Kidney epithelial cell (primary cell): ENCODE measurements around the gene TMX2. TPM values are rescaled to one million over a fixed set of nuclear protein-coding genes. Genes with fewer than 3 reads are reported as not detected.

Experiments
- DNase-seq: peaks from one replicate; pipeline ENCODE4 v3.0.0-alpha.2; 2010; ENCODE audit warnings: low read depth
- H3K27me3 ChIP-seq: 2 replicates; pipeline ENCODE4 v1.6.0; 2011; ENCODE audit warnings: low read length; ENCODE audit not compliant: control insufficient read depth, insufficient read depth
- H3K36me3 ChIP-seq: 2 replicates; pipeline ENCODE4 v1.5.1; 2011; ENCODE audit warnings: low read length; ENCODE audit not compliant: control insufficient read depth, insufficient read depth
- H3K4me3 ChIP-seq: 2 replicates; pipeline ENCODE4 v1.5.1; 2011; ENCODE audit warnings: low read depth, mild to moderate bottlenecking, control low read depth, low read length
- total RNA-seq: library from RNA; depleted of rRNA; stranded (reverse); fragments of >200 nt; gene quantifications from 2 replicates; pipeline ENCODE4 v1.2.3, GENCODE V29; 2015
- TF ChIP-seq, protein P1 (sequence below): IDR thresholded peaks from 2 replicates; pipeline ENCODE4 v1.5.1; 2011; ENCODE audit warnings: mild to moderate bottlenecking, moderate library complexity, low read length, control low read depth, inconsistent platforms; ENCODE audit not compliant: insufficient read depth, poor library complexity, severe bottlenecking

Gene TMX2
- total RNA-seq, 1 donor from 2014 or later, result 74.0 TPM

DNA sequence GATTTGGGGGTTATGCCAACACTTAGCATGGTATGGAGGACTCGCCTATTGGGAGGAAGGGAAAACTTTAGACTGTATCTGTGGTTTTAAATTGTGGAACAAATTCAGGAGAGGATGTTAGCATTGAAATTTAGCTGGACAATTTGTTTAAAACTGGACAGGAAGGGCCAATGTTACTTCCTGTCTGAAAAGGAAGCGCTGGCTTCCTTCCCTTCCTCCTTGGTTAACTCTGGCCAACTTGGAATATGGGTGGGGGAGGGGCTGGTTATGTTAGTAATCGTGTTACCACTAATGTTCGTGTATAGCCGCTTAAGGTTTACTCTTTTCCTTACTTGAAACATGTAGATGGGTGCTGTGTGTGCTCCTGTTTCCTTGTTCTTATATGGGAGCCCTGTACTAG lies 63.1 kb downstream of the TMX2 start:
- no peak for DNase-seq
- TF ChIP-seq, protein P1, sequence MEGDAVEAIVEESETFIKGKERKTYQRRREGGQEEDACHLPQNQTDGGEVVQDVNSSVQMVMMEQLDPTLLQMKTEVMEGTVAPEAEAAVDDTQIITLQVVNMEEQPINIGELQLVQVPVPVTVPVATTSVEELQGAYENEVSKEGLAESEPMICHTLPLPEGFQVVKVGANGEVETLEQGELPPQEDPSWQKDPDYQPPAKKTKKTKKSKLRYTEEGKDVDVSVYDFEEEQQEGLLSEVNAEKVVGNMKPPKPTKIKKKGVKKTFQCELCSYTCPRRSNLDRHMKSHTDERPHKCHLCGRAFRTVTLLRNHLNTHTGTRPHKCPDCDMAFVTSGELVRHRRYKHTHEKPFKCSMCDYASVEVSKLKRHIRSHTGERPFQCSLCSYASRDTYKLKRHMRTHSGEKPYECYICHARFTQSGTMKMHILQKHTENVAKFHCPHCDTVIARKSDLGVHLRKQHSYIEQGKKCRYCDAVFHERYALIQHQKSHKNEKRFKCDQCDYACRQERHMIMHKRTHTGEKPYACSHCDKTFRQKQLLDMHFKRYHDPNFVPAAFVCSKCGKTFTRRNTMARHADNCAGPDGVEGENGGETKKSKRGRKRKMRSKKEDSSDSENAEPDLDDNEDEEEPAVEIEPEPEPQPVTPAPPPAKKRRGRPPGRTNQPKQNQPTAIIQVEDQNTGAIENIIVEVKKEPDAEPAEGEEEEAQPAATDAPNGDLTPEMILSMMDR, result no peak
- no peaks in the 10 kb centered on the region for H3K27me3 ChIP-seq

DNA sequence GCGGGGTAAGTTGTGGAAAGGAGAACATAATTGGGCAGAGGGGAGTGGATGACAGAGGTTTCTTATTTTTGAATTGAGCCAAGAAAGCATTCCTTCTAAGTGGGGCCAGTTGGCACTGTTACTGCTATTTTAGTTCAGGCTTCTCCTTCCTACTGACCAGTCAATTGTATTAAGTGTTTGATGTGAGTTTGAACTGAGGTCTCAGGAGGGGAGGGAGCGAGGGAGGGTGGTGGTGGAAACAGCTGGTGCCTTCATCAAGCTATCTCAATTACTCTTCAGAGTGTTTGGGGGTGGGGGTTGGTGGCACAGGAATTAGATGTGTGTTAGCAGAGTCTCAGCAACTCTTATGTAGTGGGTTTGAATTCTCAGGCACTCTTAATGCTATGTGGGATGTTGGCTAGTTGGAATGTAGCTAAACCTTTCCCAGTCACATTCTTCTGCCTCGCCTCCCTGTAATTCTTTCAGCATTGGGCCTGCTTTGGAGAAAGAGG lies 63.7 kb downstream of the TMX2 start:
- TF ChIP-seq, protein P1, result no peak
- H3K27me3 ChIP-seq, result no peaks in the 10 kb centered on the region
- no peaks in the 10 kb centered on the region for H3K36me3 ChIP-seq
- H3K4me3 ChIP-seq, result no peak overlapping the region
- DNase-seq, result no peak

More for the DNA sequence above, 63.1 kb downstream of the TMX2 start:
- Histone ChIP-seq H3K4me3 (no peak overlapping the region), H3K36me3 (no peaks in the 10 kb centered on the region)

DNA sequence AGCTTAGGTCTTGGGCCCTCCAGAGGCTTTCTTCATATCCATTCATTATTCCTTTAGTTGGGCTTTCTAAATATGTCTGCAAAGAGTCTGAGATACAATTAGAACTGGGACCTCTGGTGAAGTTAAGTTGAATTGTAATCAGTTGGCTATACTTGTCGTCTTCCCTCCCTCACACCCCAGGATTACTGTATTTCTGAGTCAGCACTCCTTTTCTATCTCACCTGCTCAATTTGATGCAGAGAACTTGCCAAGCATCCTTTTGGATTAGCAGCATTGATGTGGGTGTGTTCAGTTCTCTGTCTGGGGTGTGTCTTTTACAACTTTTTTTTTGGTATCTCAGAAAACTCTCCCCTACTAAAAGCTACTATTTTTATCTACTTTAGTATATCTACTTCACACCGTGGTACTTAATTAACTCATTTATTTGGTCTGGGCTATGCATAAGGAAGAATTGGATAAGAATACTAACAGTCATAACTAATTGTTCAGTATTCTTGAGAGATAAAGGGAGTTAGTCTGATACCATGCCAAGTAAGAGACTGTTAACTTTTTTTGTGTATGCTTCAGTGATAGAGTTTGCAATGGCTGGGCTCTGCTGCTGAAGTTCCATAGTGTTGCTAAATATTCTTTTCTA lies 64.3 kb downstream of the TMX2 start:
- Histone ChIP-seq H3K4me3 (no peak overlapping the region), H3K27me3 (no peaks in the 10 kb centered on the region), H3K36me3 (no peaks in the 10 kb centered on the region)
- TF ChIP-seq, protein P1, result no peak
- DNase-seq, result no peak

DNA sequence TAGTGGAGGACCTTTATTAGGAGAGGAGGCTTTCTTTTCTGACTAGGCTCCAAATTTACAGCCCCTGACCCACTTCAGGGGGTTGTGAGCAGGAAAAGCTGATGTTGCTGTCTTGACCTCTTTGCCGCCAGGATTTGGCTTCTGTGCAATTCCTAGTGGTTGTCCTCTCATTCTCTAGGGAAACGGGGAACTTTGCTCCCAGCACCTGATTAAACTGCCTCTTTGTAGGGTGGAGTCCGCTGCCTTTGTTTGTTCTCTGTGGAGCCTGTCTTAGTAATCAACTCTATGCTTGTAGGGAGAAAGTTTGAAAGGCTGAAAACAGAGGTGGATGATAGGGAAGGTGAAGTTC lies 65.5 kb downstream of the TMX2 start:
- Histone ChIP-seq H3K27me3 (no peaks in the 10 kb centered on the region), H3K36me3 (no peaks in the 10 kb centered on the region), H3K4me3 (no peak overlapping the region)
- no peak for DNase-seq
- TF ChIP-seq, protein P1, result no peak

DNA sequence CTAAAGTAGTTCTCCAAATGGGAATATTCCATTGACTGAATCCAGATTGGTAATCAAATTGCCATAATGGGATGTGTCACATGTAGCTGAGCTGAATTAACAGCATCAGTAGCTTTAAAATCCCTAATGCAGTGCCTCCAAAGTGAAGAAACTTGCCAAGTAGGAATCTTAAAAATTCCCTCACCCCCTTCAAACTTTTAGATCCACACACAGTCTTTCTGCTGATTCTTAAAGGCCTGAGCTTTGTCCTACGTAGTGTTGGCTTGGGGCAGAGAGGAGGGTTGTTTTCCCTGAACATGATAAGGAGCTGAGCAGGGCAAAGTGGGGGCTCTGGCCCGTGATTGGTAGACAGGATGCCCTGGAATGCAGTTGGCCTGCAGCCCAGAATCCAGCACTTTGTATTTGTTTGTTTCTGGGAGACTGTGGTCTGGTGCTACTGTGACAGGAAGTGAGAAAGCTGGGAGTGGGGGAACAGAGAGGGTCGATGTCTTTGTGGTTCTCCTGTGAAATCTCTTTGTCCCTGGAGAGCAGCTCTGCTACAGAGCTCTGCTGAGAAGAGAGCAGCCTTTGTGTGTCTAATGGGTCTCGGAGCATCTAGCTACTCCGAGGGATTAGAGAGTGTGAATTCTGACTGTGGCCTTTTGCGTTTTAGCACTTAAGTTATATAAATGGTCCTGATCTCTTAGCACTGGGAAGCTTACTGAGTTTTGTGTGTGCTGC lies 66.1 kb downstream of the TMX2 start:
- no peaks in the 10 kb centered on the region for H3K36me3 ChIP-seq
- H3K4me3 ChIP-seq, result no peak overlapping the region
- no peaks in the 10 kb centered on the region for H3K27me3 ChIP-seq
- TF ChIP-seq, protein P1, result no peak
- DNase-seq, result peak; percentile 95
